Middle frontal gyrus (tissue), 1 donor: ENCODE data around the gene AS3MT.
A peak's percentile ranks its signal among the peaks of the same experiment; 100 is the strongest.
"Not testable (repeated sequence)": the region's sequence is repeated elsewhere in the genome, so short reads cannot be mapped to it uniquely, and the experiment has no call there.

Experiments
- DNase-seq: peaks from one replicate; pipeline ENCODE4 v3.0.0-alpha.2; 2015; ENCODE audit warnings: low spot score; ENCODE audit errors: extremely low spot score

Gene AS3MT

DNA sequence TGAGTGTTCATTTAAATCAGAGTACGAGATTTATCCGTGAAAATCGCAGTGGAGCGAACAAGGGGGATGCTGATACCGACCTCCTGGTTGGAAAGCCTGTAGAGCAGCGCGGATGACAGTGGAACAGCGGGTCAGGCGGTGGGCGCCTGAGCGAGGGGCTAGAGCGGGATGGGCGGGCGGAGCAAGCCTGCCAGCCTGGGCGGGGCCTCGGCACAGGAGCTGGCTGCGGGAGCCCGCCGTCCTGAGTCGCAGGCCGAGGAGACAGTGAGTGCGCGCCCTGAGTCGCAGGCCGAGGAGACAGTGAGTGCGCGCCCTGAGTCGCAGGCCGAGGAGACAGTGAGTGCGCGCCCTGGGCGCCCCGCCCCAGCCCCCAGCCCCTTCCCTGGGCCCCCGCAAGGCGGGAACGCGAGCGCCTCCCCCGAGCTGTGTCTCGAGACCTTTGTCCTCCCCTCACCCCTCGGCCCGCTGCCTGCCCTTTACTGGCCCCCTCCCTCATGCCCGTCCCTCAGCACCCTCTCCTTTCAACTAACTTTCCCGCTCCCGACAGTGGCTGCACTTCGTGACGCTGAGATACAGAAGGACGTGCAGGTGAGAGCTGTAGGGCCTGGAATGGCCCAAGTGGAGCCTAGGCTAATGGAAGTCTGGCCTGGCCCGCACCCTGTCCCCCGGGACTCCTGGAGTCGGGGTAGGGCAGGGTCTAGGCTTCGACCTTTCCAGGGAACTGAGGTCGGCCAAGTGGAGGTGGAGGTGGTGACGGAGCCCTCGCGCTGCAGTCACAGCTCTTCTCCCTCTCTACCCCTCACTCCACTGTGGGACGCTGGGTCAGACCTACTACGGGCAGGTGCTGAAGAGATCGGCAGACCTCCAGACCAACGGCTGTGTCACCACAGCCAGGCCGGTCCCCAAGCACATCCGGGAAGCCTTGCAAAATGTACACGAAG is at the start of gene AS3MT:
AS3MT (plus strand) TSS at position 213 of the 941 bp plus-strand sequence; CDS start at position 336, 123 bp downstream.
- DNase-seq: no peak

DNA sequence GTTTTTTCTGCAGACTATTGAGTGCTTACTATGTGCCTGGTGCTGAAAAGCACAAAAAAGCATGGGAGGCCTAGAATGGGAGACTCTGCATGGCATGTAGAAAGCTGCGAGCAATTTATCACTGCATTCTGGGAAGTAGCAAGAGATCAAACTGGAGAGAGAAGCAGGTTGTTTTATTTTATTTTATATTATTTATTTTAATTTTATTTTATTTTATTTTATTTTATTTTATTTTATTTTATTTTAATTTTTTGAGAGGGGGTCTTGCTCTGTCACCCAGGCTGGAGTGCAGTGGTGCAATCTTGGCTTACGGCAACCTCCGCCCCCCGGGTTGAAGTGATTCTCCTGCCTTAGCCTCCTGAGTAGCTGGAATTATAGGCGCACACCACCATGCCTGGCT is 49.3 kb upstream of the AS3MT start:
- not testable (repeated sequence) for DNase-seq

- DNase-seq: no peak
These were observed 47.0 kb upstream of the AS3MT start for GRCh38 chr10:102822222-102822621.

- DNase-seq: no peak
These were observed 44.6 kb upstream of the AS3MT start for GRCh38 chr10:102824664-102825063.

DNA sequence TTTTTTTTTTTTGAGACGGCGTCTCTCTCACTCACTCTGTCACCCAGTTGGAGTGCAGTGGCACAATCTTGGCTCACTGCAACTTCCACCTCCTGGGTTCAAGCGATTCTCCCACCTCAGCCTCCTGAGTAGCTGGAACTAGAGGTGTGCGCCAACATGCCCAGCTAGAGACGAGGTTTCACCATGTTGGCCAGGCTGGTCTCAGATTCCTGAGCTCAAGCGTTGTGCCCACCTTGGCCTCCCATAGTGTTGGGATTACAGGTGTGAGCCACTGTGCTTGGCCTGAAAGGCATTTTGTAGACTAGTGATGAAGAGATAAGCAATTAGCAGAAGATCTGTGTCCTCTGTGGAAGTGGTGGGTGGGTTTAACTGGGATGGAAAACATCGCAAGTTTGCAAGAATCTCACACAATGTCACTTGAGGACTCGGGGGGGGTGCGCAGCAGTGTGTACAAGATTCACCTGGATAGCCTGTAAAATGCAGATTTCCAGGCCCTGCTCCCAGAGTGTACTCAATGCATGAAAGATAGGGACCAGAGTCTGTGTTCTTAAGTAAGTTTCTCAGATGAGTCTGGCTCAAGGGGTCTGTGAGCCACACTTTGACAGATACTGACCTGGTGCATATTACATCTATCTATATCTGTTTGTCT is 43.0 kb upstream of the AS3MT start:
- DNase-seq: no peak

GRCh38 chr10:102827597-102827975 is 41.7 kb upstream of the AS3MT start:
- DNase-seq: no peak

DNA sequence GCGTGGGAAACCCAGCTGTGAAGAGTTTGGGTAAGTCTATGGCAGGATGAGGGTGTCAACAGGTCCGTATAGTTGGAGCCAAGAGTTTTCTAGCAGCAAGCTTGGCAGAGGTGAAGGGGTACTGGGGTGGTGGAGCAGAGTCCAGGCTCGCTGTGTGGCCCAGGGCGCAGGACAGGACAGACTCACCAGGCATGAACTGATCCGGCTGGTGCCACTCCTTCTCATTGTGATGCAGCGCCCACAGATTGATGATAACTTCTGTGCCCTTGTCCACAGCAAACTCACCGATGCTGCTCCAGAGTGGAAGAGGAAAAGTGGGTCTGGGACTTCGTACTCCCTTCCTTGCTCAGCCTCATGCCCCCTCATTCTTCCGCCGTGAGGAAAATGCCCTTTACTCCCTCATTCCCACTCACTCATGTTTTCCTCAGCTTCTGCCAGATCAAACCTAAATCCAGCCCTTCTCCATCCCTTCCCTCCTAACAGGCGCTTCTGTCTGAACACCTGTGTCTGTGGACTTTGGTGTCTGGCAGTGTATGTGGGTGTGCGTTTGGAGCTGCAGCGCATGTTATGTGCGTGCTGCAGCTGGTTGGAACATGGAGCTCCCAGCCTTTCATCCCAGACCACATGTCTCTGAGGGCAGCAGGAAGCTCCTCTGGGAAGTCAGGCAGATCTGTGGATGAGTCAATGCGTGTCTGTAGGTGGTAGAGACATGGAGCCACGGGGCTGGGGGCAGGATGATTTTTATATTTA is 37.8 kb upstream of the AS3MT start:
- no peak for DNase-seq

- no peak for DNase-seq
These were observed 37.0 kb upstream of the AS3MT start for GRCh38 chr10:102832248-102832647.

DNA sequence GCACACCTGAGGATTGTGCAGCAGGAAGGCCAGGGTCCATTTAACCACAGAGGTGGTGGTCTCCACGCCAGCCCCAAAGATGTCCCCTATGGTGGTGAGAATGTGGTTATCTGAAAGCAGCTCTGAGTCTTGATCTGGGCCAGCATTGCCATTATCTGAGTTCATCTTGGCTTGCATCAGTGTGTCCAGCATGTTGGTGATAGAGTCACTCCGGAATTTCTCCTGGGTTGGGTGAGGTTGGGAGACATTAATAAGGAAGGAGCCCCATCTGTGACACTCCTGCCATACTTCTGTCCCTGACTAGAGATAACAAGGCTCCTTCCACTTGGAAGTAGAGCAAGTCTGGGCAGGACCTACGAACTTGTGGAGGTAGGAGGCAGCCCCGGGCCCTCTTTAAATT is 36.3 kb upstream of the AS3MT start:
- DNase-seq: no peak

GRCh38 chr10:102834143-102834542 is 35.1 kb upstream of the AS3MT start:
- DNase-seq: no peak

DNA sequence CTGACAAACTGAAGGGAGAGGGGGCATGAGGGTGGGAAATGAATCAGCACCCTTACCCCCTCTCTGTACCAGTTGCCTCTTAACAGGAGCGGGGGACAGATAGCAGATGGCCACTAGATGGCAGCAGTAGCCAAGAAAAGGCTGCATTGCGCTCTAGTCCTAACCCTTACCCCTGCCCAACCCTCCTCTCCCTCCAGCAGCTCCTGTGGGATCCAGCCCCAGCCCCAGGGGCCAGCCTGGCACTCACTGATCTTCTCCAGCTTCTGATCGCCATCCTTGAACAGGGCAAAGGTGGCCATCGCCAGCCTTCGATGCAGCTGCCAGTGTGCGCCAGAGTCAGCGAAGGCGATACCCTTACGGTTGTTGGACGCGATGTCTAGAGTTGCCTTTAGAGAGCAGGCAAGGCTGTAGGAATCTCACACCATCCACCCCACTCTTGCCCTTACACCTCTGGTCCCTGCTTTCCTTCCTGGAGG is 34.2 kb upstream of the AS3MT start:
- peak; percentile 36 for DNase-seq

DNA sequence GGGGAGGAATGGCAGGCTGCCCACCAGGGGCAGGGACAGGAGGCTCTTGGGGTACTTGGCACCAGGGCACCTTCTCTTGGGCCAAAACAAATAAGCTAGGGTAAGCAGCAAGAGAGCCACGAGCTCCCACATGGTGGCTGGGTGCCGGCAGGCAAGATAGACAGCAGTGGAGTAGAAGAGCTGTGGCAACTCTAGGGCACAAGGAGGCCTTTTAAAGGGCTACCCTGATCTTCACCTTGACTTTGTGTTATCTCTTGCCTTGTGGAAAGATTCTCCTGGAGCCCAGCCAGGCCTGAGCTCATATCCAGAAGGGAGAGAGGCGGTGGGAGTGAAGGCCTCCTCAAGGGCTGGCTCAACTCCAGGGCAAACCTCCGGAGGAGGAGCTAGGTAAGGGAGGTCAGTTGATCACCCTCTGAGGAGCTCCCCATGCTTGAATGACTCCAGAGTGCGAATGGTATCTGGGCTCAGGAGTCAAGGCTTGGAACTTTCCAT is 32.0 kb upstream of the AS3MT start, which contains the start of gene CYP17A1:
CYP17A1 (minus strand) TSS at position 184 of the 492 bp plus-strand sequence; CDS start at position 132, 52 bp downstream.
- DNase-seq: no peak

DNA sequence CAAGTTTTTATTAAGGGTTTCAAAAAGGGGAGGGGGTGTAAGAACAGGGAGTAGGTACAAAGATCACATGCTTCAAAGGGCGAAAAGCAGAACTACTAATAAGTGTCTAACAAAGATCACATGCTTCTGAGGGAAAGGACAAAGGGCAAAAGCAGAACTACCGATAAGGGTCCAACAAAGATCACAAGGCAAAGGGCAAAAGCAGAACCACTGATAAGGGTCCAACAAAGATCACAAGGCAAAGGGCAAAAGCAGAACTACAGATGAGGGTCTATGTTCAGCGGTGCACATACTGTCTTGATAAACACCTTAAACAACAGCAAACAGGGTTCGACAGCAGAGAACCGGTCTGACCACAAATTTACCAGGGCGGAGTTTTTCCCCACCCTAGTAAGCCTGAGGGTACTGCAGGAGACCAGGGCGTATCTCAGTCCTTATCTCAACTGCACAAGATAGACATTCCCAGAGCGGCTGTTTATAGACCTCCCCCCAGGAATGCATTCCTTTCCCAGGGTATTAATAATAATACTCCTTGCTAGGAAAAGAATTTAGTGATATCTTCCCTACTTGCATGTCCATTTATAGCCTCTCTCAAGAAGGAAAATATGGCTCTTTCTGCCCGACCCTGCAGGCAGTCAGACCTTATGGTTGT is 30.9 kb upstream of the AS3MT start:
- not testable (repeated sequence) for DNase-seq

DNA sequence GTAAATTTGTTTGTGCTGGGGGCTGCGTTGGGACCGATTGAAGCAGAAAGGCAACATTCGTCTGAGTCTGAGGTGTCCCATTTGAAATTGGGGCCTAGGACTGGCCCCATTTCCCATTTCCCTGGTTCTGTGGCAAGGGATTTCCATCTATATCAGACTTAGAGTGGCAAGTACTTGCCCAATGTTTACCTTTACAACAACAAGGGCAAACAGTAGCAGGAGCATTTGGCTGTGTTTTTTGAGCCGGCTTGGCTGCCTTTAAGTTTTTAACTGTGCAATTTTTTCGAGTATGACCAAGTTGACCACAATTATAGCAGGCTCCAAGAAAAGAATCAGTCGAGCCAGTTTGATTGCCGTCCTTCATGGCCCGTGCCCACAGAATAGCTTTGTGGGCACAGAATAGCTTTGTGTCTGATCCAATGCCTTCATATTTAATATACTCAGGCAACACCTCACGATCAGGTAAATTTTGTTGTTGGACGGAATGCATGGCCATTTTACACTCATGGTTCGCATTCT is 27.4 kb upstream of the AS3MT start:
- no peak for DNase-seq

DNA sequence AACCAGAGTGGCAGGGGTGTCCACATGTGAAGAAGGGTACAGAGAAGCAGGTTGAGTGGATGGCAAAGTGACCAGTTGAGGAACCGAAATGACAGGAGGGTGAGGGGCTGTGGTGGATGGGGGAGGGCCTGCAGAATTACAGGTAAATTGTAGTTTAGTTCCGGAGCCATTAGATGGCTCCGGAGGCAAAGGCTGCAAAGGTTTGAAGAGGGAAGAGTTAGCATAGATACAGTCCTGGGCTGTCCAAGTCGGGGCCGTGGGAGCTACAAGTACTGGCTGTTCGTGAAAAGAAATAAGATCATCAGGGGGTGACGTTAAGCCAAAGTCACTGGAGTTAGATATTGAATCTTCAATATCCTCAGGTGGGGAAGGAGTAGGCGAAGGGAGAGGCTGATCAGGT is 26.1 kb upstream of the AS3MT start:
- DNase-seq: not testable (repeated sequence)

DNA sequence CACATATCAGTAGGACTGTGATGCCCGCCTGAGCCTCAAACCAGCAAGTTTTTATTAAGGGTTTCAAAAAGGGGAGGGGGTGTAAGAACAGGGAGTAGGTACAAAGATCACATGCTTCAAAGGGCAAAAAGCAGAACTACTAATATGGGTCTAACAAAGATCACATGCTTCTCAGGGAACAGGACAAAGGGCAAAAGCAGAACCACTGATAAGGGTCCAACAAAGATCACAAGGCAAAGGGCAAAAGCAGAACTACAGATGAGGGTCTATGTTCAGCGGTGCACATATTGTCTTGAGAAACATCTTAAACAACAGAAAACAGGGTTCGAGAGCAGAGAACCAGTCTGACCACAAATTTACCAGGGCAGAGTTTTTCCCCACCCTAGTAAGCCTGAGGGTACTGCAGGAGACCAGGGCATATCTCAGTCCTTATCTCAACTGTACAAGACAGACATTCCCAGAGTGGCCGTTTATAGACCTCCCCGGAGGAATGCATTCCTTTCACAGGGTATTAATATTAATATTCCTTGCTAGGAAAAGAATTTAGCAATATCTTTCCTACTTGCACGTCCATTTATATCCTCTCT is 25.0 kb upstream of the AS3MT start:
- DNase-seq: not testable (repeated sequence)

- DNase-seq: no peak
These were observed 23.8 kb upstream of the AS3MT start for GRCh38 chr10:102845352-102845902.

GRCh38 chr10:102850025-102850518 is 19.2 kb upstream of the AS3MT start:
- DNase-seq: no peak

DNA sequence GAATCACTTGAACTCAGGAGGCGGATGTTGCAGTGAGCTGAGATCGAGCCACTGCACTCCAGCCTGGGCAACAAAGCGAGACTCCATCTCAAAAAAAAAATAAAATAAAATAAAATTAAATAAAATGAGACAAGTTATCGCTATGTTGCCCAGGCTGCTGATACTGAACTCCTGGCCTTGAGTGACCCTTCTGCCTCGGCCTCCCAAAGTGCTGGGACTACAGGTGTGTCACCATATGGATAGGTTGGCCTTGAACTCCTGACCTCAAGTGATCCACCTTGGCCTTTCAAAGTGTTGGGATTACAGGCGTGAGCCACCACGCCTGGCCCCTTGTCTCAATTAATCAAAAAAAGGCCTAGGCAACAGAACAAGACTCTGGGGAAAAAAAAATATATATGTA is 16.0 kb upstream of the AS3MT start:
- DNase-seq: not testable (repeated sequence)
